LHCN-M2 (cell line): ENCODE data around the gene MUC5B. TPM values are rescaled to one million over a fixed set of nuclear protein-coding genes. Genes with fewer than 3 reads are reported as not detected.
"Not testable (repeated sequence)": the region's sequence is repeated elsewhere in the genome, so short reads cannot be mapped to it uniquely, and the experiment has no call there.

Experiments used
- DNase-seq: peaks from one replicate; pipeline ENCODE4 v3.0.0-alpha.2; 2012; ENCODE audit warnings: low read depth
- total RNA-seq: library from RNA; depleted of rRNA; stranded (reverse); fragments of >200 nt; gene quantifications from 2 replicates; pipeline ENCODE4 v1.2.3, GENCODE V29; 2014

MUC5B gene
- total RNA-seq, 1 experiment from 2014 or later = not detected

- DNase-seq = no peak
Observed at GRCh38 chr11:1202154-1202775, 20.6 kb upstream of the MUC5B start.

DNA sequence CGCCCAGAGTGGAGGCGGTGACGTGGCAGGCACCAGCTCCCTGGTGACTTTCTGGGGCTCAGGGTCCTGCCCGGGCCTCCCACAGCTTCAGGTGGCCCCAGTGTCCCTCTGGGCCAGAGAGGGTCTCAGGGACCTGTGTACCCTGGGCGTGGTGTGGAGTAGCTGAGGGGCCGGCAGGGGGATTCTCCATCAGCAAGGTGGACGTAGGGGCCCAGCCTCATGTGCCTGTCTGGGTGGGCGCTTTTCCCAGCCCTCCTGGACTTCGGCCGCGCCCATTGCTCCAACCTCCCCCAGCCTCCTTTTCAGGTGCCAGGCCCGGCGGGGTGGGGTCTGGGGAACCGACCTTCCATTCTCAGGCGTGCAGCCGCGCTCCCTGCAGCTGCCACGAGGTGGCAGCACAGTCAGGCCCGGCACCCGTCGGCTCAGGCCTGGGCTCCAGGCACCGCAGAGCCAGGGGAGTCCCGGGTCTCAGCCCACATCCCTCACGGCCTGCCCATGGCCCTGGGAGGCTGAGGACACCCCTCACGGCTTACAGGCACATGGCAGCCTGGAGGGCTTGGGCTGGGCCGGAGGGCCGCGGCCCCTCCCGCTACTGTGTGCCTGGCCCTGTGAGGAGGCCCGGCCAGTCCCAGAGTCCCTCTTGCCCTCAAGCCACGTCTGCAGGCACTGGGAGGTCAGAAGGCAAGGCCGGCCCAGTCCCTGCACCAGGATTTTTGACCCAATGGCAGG is 19.9 kb upstream of the MUC5B start:
- DNase-seq = peak; percentile 9

DNA sequence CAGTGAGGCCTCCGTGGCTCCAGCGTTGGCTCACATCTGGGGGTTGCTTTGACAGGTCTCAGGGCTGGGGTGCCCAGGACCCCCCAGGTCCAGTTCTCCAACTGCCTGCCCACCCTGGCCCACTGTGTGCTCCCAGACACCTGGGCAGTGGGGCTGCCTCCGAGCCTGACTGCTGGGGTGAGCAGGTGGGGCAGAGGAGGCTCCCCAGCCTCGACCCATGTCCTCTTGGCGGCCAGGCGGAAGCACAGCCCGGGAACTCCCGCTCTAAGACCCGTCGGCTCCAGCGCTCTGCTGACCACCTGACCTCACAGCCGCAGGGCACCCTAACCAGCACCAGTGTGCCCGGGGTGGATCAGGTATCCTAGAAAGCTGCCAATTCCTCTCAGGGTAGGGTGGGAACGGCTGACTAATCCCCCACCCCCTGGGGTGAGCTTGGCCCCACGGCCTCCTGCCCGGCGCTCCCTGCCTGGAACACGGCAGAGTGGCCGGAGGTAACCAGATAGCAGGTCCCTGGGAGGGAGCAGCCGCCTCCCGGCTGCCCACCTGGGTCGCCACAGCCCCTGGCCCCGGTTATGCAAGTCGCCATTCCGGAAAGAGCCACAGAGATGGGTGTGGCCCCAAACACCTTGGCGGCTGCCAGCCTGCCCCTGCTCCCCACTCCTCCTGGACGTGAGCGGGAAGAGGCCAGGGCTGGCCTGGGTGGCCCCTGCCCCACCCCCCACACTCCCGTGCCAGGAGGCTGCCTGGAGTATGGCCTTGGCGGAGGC is 19.2 kb upstream of the MUC5B start:
- no peak for DNase-seq

- DNase-seq = no peak
Observed at GRCh38 chr11:1204381-1205101, 18.3 kb upstream of the MUC5B start.

DNA sequence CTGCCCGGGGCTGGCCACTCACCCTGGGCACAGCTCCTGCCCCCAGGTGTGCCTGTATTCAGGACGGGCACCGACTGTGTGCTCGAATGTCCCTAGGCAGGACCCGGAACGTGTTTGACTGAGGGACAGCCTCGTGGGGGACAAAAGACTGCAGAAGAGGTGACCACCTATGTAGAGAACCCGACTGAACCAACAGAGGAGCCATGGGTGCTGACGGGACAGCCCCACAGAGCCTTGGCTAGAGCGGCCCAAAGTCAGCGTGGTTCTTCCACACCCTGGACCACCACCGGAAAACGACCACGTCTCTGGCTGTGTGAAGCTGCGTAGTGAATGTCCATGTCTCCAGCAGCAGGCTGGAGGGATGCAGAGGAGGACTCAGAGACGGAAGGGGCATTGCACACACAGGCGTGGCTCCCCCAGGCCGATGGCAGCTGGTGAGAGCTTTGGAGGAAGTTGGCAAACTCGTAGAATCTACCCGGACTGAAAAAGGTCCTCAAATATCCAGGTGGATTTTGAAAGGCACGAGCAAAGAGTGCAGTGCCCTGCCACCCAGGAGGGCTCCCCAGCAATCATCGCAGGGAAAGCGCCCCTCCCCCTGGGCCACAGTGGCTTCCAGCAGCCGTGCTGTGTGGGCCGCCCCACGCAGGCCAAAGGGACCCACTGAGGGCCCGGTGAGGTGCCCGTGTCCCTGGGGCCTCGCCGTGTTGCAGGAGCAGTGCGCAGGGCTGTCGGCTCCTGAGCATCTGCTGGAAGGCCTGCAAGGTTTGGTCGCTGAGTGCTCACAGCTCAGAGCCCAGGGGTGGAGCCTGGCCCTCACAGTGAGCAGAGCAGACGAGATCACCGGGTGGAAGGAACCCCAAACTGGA is 17.5 kb upstream of the MUC5B start:
- no peak for DNase-seq

- DNase-seq = no peak
Observed at GRCh38 chr11:1205987-1206331, 16.9 kb upstream of the MUC5B start.

DNA sequence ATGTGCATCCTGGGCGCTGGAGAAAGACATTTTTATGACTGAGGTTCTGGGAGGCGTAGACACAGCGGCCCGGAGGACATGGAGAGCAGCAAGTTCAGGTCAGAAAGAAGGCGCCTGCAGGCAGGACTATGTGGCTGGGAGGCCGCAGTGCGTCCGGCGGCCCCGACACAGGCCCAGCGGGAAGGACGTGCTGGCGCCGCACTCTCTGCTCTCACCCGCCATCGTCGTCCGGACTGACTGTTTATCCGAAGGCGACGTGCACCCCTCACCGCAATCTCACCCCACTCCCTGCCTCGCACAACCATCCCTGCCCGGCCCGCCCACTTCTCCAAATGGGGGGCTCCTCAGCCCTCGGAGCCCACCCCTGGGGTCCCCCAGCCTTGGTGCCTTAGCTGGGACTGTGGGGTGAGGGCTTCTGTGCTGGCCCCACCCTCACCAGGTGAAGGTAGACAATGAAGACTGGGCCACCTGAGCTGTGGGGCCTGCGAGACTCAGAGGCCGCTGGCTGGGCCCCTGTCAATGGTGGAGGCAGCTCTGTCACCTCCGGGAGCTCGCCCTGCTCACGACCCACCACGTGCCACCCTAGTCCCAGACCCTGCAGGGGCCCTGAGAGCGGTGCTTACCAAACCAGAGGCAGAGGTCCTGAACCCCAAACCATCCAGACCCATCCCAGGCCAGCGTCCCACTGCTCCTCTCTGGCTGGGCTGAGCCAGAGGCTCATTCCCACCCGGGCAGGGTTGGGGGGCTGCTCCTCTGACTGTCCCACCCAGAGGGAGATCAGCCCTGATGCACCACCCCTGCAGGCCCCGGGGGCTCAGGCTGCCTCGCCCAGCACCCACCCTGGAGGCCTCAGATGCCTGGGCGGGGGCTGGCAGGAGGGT is 16.2 kb upstream of the MUC5B start:
- no peak for DNase-seq

- DNase-seq = no peak
Observed at GRCh38 chr11:1207401-1208143, 15.3 kb upstream of the MUC5B start.

GRCh38 chr11:1208144-1208393 is 14.8 kb upstream of the MUC5B start:
- DNase-seq = no peak

GRCh38 chr11:1208394-1209261 is 14.2 kb upstream of the MUC5B start:
- no peak for DNase-seq

GRCh38 chr11:1209371-1210057 is 13.4 kb upstream of the MUC5B start:
- DNase-seq = no peak

- no peak for DNase-seq
Observed at GRCh38 chr11:1211838-1212237, 11.0 kb upstream of the MUC5B start.

- not testable (repeated sequence) for DNase-seq
Observed at GRCh38 chr11:1215826-1216225, 7.0 kb upstream of the MUC5B start.

DNA sequence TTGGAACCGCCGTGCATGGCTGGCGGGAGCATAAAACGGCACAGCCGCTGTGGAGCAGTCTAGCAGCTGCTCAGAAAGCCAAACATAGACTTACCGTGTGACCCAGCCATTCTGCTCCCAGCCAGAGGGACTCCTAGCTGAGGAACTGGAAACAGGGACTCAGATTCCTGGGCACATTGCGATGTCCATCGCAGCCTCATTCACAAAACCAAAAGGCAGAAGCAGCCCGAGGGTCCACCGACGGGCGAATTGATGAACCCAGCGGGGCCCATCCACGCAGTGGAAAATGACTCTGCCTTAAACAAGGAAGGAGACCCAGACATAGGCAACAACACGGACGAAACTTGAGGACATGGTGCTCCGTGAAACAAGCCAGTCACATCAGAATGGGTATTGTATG is 5.7 kb upstream of the MUC5B start:
- no peak for DNase-seq

DNA sequence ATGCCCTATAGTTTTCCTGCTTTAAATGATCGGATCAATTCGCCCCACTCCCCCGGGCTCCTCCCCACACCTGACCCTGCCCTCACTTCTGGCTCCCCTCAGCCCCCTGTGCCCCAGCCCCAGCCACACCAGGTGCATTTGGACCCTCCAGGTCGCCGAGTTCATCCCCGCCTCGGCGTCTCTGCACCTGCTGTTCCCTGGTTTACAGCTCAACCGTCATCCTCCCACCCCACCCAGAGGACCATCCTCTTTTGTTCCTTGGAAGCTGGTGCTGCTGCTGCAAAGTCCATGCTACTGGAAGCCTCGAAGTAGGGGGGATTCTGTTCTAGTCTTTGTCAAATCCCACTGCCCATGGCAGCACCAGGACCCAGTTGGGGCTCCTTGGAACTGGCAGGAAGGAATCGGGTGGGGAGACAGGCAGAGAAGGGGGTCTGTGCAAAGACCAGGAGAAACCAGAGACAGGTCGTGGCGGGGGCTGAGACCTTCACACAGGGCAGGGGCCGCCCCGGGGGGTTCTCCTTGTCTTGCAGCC is 4.5 kb upstream of the MUC5B start:
- no peak for DNase-seq

DNA sequence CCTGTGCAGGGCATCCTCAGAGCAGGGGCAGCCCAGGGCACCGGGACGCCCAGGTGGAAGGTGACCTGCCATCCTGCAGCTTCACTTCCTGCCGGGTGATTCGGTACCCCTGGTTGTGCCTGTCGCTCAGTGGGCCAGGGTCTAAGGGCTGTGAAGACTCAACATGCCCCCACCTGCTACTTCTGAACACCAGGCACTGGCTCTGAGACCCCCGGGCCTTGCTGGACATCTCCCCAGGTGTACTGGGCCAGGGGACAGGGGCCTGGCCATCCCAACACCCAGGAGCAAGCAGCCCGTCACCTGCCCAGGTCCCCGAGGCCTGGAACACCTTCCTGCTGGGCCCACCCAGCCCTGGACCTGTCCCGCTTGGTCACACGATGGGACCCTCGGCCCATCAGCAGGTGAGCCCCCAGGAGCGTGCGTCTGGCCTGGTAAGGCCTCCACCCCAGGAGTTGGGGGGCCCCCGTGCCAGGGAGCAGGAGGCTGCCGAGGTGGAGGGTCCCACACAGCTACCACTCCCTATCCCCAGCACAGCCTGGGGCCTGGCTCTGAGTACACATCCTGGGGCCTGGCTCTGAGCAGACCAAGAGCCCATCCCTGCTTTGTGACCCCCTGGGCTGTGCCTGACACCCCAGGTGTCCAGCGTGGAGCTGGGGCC is 3.9 kb upstream of the MUC5B start:
- DNase-seq = no peak

- no peak for DNase-seq
Observed at GRCh38 chr11:1219446-1219833, 3.4 kb upstream of the MUC5B start.
